ENCODE measurements around the gene LACC1. TPM values are rescaled to one million over a fixed set of nuclear protein-coding genes. Genes with fewer than 3 reads are reported as not detected.

Gene LACC1
- total RNA-seq, 1 donor from 2014 or later = 5.5 TPM

DNA sequence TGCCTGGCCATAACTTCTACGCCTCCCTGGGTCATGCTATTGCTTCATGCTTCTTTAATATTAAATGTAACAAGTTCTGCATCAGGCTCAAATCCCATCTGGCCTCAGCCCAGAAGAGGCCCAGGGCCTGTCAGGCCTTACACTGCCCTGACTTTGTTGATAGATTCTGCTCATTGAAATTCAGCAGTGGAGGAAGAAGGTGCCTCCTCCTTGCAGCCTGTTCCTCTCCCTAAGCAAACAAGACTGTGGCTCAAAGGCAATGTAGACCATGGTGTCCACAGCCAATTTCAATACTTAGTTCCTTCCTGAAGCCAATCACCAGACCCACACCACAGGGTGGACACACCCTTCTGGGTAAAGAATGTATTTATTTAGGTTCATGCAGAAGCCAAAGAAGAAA is 59.4 kb downstream of the LACC1 start:
- no peak for DNase-seq (ENCODE audit: extremely low read depth, low read depth, low spot score)

DNA sequence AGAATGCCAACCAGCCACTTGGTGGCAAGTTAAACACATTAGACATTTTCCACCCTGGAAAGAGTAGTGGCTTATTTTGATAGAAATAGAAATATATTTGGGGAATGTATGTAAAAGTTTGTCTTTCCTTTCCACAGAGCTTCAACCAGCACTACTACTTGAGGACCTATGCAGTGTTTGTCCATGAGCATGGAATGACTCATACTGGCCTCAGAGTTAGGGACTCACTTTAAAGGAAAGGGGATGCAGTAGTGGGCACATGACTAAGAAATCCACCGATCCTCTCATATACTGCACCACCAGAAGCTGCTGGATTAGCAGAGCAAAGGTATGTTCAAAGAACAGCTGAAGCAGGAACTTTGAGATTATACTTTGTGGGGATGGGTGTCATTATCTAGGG is 62.6 kb downstream of the LACC1 start:
- DNase-seq (ENCODE audit: extremely low read depth, low read depth, low spot score) = no peak

Other genes starting within 250 kb of the LACC1 start
- 0.05 and 0.18 TPM in 2 replicates for gene ENOX1, start 92.9 kb upstream of the LACC1 start, total RNA-seq
- gene CCDC122, start 164 bp upstream of the LACC1 start, total RNA-seq = 6.1 and 6.2 TPM in 2 replicates